AG04450 (cell line): ENCODE data around the gene CADM4. TPM values are rescaled to one million over a fixed set of nuclear protein-coding genes. Genes with fewer than 3 reads are reported as not detected.

Source experiments
- CTCF ChIA-PET: fragments of 300-600, 350-600 bp; formaldehyde crosslinking; extraction: SDS; loops from one replicate; lab custom pipeline; 2022; ENCODE audit warnings: antibody characterized with exemption, inconsistent platforms; lab: Charles Lee
- POLR2A ChIA-PET: fragments of 350-600 bp; formaldehyde crosslinking; extraction: SDS; loops from one replicate; lab custom pipeline; 2021; ENCODE audit warnings: antibody characterized with exemption, inconsistent platforms; lab: Yijun Ruan, JAX
- DNase-seq: peaks from one replicate; pipeline ENCODE4 v3.0.0-alpha.2; 2011; ENCODE audit warnings: low read depth, low spot score
- H3K27ac ChIP-seq: one replicate; pipeline ENCODE4 v1.5.1; 2012; ENCODE audit warnings: low read depth, low read length, control low read depth
- H3K27me3 ChIP-seq: one replicate; pipeline ENCODE4 v1.6.0; 2012; ENCODE audit warnings: low read length; ENCODE audit not compliant: control insufficient read depth, insufficient read depth
- H3K4me3 ChIP-seq: 2 replicates; pipeline ENCODE4 v1.5.1; 2011; ENCODE audit warnings: mild to moderate bottlenecking, low read depth, low read length, control low read depth
- H3K9me3 ChIP-seq: 2 replicates; pipeline ENCODE4 v1.5.1; 2012; ENCODE audit warnings: low read length; ENCODE audit not compliant: control insufficient read depth, insufficient read depth
- CTCF ChIP-seq: IDR thresholded peaks from 2 replicates; pipeline ENCODE4 v1.5.1; 2011; ENCODE audit warnings: low read depth, low read length, control low read depth, inconsistent platforms
- polyA plus RNA-seq: library from polyadenylated mRNA; depleted of rRNA; stranded (reverse); fragments of >200 nt; gene quantifications from 2 replicates; pipeline ENCODE4 v1.2.3, GENCODE V29; 2011

Gene CADM4
- polyA plus RNA-seq, 1 experiment: 3.7 TPM

DNA sequence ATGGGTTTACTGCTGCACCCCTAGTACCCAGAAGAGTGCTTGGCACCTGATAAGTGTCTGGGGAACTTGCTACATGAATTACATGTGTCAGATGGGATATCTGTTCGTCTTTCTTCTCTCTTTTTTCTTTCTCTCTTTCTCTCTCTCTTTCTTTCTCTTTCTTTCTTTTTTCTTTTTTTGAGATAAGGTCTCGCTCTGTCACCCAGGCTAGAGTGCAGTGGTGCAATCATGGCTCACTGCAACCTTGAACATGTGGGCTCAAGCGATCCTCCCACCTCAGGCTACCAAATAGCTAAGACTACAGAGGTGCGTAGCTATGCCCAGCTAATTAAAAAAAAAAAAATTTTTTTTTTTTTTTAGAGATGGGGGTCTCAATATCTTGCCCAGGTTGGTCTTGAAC, 6.1 kb downstream of the CADM4 start:
- ChIA-PET POLR2A (no interaction called here), CTCF (no interaction called here)
- DNase-seq: no peak
- no peak overlapping the region for H3K4me3 ChIP-seq
- no peak overlapping the region for H3K27ac ChIP-seq
- no peak for TF ChIP-seq CTCF
- H3K27me3 ChIP-seq: peaks cover 24% of the 10 kb centered on the region
- H3K9me3 ChIP-seq: no peaks in the 10 kb centered on the region

DNA sequence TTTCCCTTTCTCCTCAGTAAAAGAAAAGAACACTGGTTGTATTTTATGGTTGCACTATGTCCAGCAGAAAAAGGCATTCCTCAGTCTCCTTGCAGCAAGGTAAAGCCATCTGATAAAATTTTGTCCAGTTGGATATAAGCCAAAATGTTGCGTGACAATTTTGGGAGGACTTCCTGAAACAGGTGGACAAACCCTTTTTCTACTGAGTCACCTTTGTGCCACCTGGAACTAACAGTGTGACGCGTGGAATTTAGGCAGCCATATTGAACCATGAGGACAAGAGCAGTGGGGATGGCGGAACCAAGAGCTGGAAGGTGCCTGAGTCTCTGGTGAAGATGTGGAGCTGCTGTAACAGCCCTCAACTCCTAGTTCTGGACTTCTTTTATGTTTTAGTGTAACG, 8.2 kb downstream of the CADM4 start:
- Histone ChIP-seq H3K27ac (no peak overlapping the region), H3K27me3 (peaks cover 16% of the 10 kb centered on the region), H3K4me3 (no peak overlapping the region), H3K9me3 (no peaks in the 10 kb centered on the region; the same call in 1 of the 2 replicates)
- ChIA-PET CTCF (no interaction called here), POLR2A (no interaction called here)
- no peak for TF ChIP-seq CTCF
- no peak for DNase-seq

DNA sequence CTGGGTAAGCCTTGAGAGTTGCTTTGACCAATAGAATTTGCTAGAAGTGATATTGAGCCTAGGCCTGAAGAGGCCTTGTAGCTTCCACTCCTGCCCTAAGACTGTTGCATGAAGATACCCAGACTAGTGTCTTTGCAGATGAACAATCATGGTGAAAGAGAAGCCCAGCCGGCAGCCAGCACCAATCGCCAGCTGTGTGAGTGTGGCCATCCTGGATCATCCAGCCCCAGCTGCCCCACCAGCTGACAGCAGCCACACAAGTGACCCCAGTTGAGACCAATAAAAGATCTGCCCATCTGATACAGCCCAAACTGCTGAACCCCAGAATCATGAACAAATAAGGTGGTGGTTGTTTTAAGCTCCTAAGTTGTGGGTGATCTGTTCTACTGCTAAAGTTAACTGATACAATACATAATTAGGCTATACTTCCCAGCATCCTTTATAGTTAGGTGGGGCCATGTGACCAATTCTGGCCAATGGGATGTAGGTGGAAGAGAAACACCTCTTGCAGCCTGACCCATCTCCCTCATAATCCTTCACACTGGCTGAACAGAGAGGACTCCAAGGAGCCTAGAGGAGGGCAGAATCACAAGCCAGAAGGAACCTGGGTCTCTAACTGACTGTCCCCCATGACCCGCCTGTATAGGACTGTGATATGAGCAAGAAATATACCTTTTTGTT, 10.9 kb downstream of the CADM4 start:
- POLR2A ChIA-PET: no interaction called here
- CTCF ChIA-PET: no interaction called here

GRCh38 chr19:43626838-43627237, 12.8 kb downstream of the CADM4 start:
- no peak overlapping the region for H3K4me3 ChIP-seq
- peaks cover 5% of the 10 kb centered on the region; the same call in 1 of the 2 replicates for H3K9me3 ChIP-seq
- no peak for DNase-seq
- ChIA-PET POLR2A (interaction anchor here (0.5 kb wide), 1 partner anchor 83 kb away, joined by 4 read pairs; no protein-coding TSS in a partner anchor), CTCF (no interaction called here)
- no peak for TF ChIP-seq CTCF
- peaks cover 3% of the 10 kb centered on the region for H3K27me3 ChIP-seq
- no peak overlapping the region for H3K27ac ChIP-seq

More for the DNA sequence above, 10.9 kb downstream of the CADM4 start:
- H3K9me3 ChIP-seq: peaks cover 5% of the 10 kb centered on the region; the same call in 1 of the 2 replicates
- DNase-seq: no peak
- H3K27me3 ChIP-seq: peaks cover 8% of the 10 kb centered on the region
- no peak overlapping the region for H3K4me3 ChIP-seq
- no peak for TF ChIP-seq CTCF
- H3K27ac ChIP-seq: no peak overlapping the region

GRCh38 chr19:43625918-43626579, 13.6 kb downstream of the CADM4 start:
- TF ChIP-seq CTCF: no peak
- POLR2A ChIA-PET: interaction anchor here (0.5 kb wide), 1 partner anchor 82 kb away, joined by 4 read pairs; no protein-coding TSS in a partner anchor
- Histone ChIP-seq H3K4me3 (no peak overlapping the region), H3K27me3 (no peaks in the 10 kb centered on the region), H3K9me3 (peaks cover 5% of the 10 kb centered on the region; the same call in 1 of the 2 replicates), H3K27ac (no peak overlapping the region)
- CTCF ChIA-PET: interaction anchor here (0.5 kb wide), 1 partner anchor 37 kb away, joined by 3 read pairs; no protein-coding TSS in a partner anchor
- no peak for DNase-seq
